Calu3 (cell line): ENCODE measurements around the gene GPR171. TPM values are rescaled to one million over a fixed set of nuclear protein-coding genes. Genes with fewer than 3 reads are reported as not detected.

ENCODE experiments used
- BruUV-seq: library from RNA; stranded (reverse); fragments of 400-500 nt; replicated peaks from 2 replicates; lab custom pipeline; 2021; lab: Mats Ljungman, UMichigan
- CTCF ChIA-PET: fragments of 300-600 bp; sonication (Branson Sonifier 250); formaldehyde crosslinking; loops from one replicate; lab custom pipeline; 2022; ENCODE audit warnings: antibody characterized with exemption; lab: Charles Lee
- DNase-seq: peaks from one replicate; pipeline ENCODE4 v3.0.0; 2022
- H3K27ac Mint-ChIP-seq: one replicate; pipeline ENCODE4 v1.8.0; 2022; ENCODE audit warnings: mixed read lengths; ENCODE audit not compliant: unreplicated experiment
- H3K27me3 Mint-ChIP-seq: one replicate; pipeline ENCODE4 v1.8.0; 2022; ENCODE audit warnings: mixed read lengths; ENCODE audit not compliant: unreplicated experiment
- H3K36me3 Mint-ChIP-seq: one replicate; pipeline ENCODE4 v1.8.0; 2022; ENCODE audit warnings: mild to moderate bottlenecking, moderate library complexity, mixed read lengths; ENCODE audit not compliant: insufficient read depth, unreplicated experiment
- H3K4me1 Mint-ChIP-seq: one replicate; pipeline ENCODE4 v1.8.0; 2022; ENCODE audit warnings: mild to moderate bottlenecking, low read depth, mixed read lengths; ENCODE audit not compliant: unreplicated experiment
- H3K4me3 Mint-ChIP-seq: one replicate; pipeline ENCODE4 v1.8.0; 2022; ENCODE audit warnings: mild to moderate bottlenecking, low read depth, moderate library complexity, mixed read lengths; ENCODE audit not compliant: unreplicated experiment
- H3K9me3 Mint-ChIP-seq: one replicate; pipeline ENCODE4 v1.8.0; 2022; ENCODE audit warnings: low read depth, mixed read lengths; ENCODE audit not compliant: unreplicated experiment
- CTCF ChIP-seq: fragments of 200-600 bp; IDR thresholded peaks from one replicate; pipeline ENCODE4 v1.8.0; 2022; ENCODE audit warnings: antibody characterized with exemption; ENCODE audit not compliant: unreplicated experiment
- intact Hi-C: fragments of 100-400 bp; cut with micrococcal nuclease; formaldehyde crosslinking; loops from one replicate; pipeline ENCODE4 v1.10.0; 2022; ENCODE audit not compliant: unreplicated experiment
- total RNA-seq: library from RNA; stranded (reverse); gene quantifications from 2 replicates; pipeline ENCODE4 v1.2.3, GENCODE V29; 2022

The GPR171 gene
- total RNA-seq, 1 experiment from 2014 or later, result not detected

GRCh38 chr3:151155409-151156128, 47.4 kb downstream of the GPR171 start:
- BruUV-seq, result no TSS peak

GRCh38 chr3:151154566-151154965, 48.5 kb downstream of the GPR171 start:
- CTCF ChIA-PET, result no interaction called here
- no TSS peak for BruUV-seq
- Mint-ChIP-seq H3K27me3 (no peaks in the 10 kb centered on the region), H3K36me3 (no peaks in the 10 kb centered on the region), H3K9me3 (no peaks in the 10 kb centered on the region), H3K4me1 (no peaks in the 10 kb centered on the region), H3K27ac (no peak overlapping the region), H3K4me3 (no peak overlapping the region)
- TF ChIP-seq CTCF, result no peak
- intact Hi-C loops, result no loop called here
- DNase-seq, result no peak

More at GRCh38 chr3:151155409-151156128, 47.4 kb downstream of the GPR171 start:
- CTCF ChIA-PET, result interaction anchor here (1.4 kb wide), 1 partner anchor 13 kb away, joined by 3 read pairs; no protein-coding TSS in a partner anchor
- no peaks in the 10 kb centered on the region for H3K4me1 Mint-ChIP-seq
- no peaks in the 10 kb centered on the region for H3K27me3 Mint-ChIP-seq
- no peak overlapping the region for H3K4me3 Mint-ChIP-seq
- H3K9me3 Mint-ChIP-seq, result no peaks in the 10 kb centered on the region
- no peak for TF ChIP-seq CTCF
- H3K36me3 Mint-ChIP-seq, result no peaks in the 10 kb centered on the region
- no peak for DNase-seq
- intact Hi-C loops, result no loop called here
- H3K27ac Mint-ChIP-seq, result no peak overlapping the region

- no peak overlapping the region for H3K4me3 Mint-ChIP-seq
- no peaks in the 10 kb centered on the region for H3K27me3 Mint-ChIP-seq
- no peaks in the 10 kb centered on the region for H3K4me1 Mint-ChIP-seq
- intact Hi-C loops, result no loop called here
- CTCF ChIA-PET, result interaction anchor here (0.7 to 1.1 kb wide), 2 partner anchors 15 to 144 kb away, joined by 3 read pairs; no protein-coding TSS in a partner anchor
- H3K36me3 Mint-ChIP-seq, result no peaks in the 10 kb centered on the region
- TF ChIP-seq CTCF, result no peak
- BruUV-seq, result no TSS peak
- H3K27ac Mint-ChIP-seq, result no peak overlapping the region
- H3K9me3 Mint-ChIP-seq, result no peaks in the 10 kb centered on the region
- DNase-seq, result no peak
Observed at GRCh38 chr3:151152455-151153079, 50.4 kb downstream of the GPR171 start.

Other genes with a start within 250 kb of the GPR171 start
- gene CLRN1, start 230.5 kb downstream of the GPR171 start, total RNA-seq, result not detected in 2 replicates
- 4.6 and 5.2 TPM in 2 replicates for gene MED12L, start 117.6 kb downstream of the GPR171 start, total RNA-seq
- gene P2RY14, start 75.3 kb upstream of the GPR171 start, total RNA-seq, result not detected in 2 replicates
- gene GPR87, start 113.6 kb upstream of the GPR171 start, total RNA-seq, result 1.2 and 1.5 TPM in 2 replicates
- not detected in 2 replicates for gene P2RY13, start 126.3 kb upstream of the GPR171 start, total RNA-seq
- gene P2RY12, start 181.5 kb upstream of the GPR171 start, total RNA-seq, result not detected in 2 replicates